ENCODE results near the gene ACOX3.

ACOX3 gene

DNA sequence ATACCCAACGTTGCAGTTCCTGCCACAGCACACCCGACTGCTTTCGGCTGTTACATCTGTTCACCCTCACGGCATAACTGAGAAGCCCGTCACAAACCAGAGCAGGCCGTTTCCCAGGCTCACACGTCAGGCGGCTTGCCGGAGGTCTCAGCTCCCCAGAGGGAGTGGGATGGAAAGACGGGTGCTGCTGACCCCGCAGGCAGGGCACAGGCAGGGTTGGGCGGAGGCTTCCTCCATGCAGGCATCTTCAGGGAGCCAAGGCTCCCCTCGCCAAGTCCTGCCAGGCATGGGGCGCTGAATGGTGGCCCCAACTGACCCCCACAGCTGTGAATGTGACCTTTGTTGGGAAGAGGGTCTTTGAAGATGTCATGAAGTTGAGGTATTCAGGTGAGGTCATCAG, 57.5 kb downstream of the ACOX3 start:
- no peak overlapping the region for H3K4me3 ChIP-seq (ENCODE audit: low read depth in 1 of 2, low read length in 2 of 2)
- peaks cover 0 to 5% of the 10 kb centered on the region in 2 donors for H3K4me1 ChIP-seq (ENCODE audit: control insufficient read depth in 1 of 2, insufficient read depth in 2 of 2, low read length in 2 of 2)
- peaks cover 18 to 21% of the 10 kb centered on the region in 2 donors for H3K36me3 ChIP-seq (ENCODE audit: control insufficient read depth in 1 of 2, insufficient read depth in 2 of 2, low read length in 2 of 2)
- no peaks in the 10 kb centered on the region for H3K27me3 ChIP-seq (ENCODE audit: control insufficient read depth in 1 of 2, insufficient read depth in 2 of 2, low read length in 2 of 2)
- no peaks in the 10 kb centered on the region for H3K9me3 ChIP-seq (ENCODE audit: control insufficient read depth in 1 of 2, low read length in 2 of 2)
- no peak overlapping the region for H3K9ac ChIP-seq (ENCODE audit: low read depth in 1 of 2, low read length in 2 of 2)
- H3K27ac ChIP-seq (ENCODE audit: low read depth, low read length), result no peak overlapping the region

- Histone ChIP-seq H3K27me3 (ENCODE audit: control insufficient read depth in 1 of 2, insufficient read depth in 2 of 2, low read length in 2 of 2) (no peaks in the 10 kb centered on the region), H3K36me3 (ENCODE audit: control insufficient read depth in 1 of 2, insufficient read depth in 2 of 2, low read length in 2 of 2) (peaks cover 16 to 18% of the 10 kb centered on the region in 2 donors), H3K27ac (ENCODE audit: low read depth, low read length) (no peak overlapping the region), H3K9me3 (ENCODE audit: control insufficient read depth in 1 of 2, low read length in 2 of 2) (no peaks in the 10 kb centered on the region), H3K4me1 (ENCODE audit: control insufficient read depth in 1 of 2, insufficient read depth in 2 of 2, low read length in 2 of 2) (peaks cover 0 to 5% of the 10 kb centered on the region in 2 donors), H3K4me3 (ENCODE audit: low read depth in 1 of 2, low read length in 2 of 2) (no peak overlapping the region), H3K9ac (ENCODE audit: low read depth in 1 of 2, low read length in 2 of 2) (no peak overlapping the region)
Observed at GRCh38 chr4:8381814-8382581, 58.5 kb downstream of the ACOX3 start.

DNA sequence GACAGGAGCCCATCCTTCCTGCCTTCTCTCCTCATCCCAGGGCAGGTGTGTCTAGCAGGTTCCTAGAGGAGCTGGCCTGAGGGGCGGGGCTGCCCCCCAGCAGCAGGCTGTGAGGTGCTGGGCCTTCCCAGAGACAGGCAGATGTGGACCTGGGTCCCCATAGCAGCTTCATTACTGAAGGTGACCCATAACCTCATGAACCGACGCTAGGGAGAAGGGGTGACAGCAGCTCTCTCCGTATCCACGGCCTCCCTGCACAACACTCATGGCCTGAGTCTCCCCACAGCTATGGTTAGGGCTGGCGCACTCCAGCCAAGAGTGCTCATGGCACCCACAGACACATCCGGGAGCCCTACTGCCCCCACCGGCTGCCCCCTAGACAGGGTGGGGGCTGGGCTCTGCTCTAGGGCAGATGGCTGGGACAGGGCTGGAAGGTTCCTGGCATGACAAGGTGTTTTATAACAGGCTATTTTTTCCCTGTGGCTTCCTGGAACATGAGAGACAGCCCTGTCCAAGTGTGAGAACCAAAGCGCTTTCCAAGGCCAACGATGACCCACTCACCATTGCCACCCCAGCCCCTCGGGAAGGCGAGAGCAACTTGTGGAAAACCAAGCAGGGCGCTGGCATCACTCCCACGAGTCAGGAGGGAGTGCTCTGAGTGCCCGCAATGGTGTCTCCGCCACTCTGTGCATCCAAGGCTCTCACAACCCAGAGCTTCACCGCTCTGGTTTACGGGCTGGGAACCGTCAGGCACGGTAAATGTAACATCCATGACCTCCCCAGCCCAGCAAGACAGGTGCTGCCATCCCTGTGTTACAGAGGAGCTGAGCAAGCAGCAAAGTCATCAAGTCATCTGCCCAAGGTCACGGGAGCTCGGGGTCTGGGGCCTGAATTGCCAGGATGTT, 59.8 kb downstream of the ACOX3 start:
- no peak overlapping the region for H3K4me3 ChIP-seq (ENCODE audit: low read depth in 1 of 2, low read length in 2 of 2)
- no peaks in the 10 kb centered on the region for H3K9me3 ChIP-seq (ENCODE audit: control insufficient read depth in 1 of 2, low read length in 2 of 2)
- H3K36me3 ChIP-seq (ENCODE audit: control insufficient read depth in 1 of 2, insufficient read depth in 2 of 2, low read length in 2 of 2), result peaks cover 12 to 18% of the 10 kb centered on the region in 2 donors
- peaks cover 0 to 5% of the 10 kb centered on the region in 2 donors for H3K4me1 ChIP-seq (ENCODE audit: control insufficient read depth in 1 of 2, insufficient read depth in 2 of 2, low read length in 2 of 2)
- no peaks in the 10 kb centered on the region for H3K27me3 ChIP-seq (ENCODE audit: control insufficient read depth in 1 of 2, insufficient read depth in 2 of 2, low read length in 2 of 2)
- no peak overlapping the region for H3K9ac ChIP-seq (ENCODE audit: low read depth in 1 of 2, low read length in 2 of 2)
- no peak overlapping the region for H3K27ac ChIP-seq (ENCODE audit: low read depth, low read length)

DNA sequence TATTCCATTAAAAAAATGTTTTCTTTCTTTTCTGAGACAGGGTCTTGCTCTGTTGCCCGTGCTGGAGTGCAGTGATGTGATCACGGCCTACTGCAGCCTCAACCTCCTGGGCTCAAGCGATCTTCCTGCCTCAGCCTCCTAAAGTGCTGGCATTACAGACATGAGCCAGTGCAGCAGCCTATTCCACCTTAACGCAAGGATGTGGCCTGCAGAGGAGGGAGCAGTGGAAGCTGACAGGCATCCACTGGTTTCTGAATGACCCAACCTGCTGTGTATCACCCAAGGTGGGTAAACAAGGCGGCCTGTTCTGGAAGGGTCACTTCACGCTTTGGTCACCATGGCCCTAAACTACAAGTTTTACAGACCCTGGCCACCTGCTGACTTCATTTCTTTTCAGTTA, 60.8 kb downstream of the ACOX3 start:
- Histone ChIP-seq H3K36me3 (ENCODE audit: control insufficient read depth in 1 of 2, insufficient read depth in 2 of 2, low read length in 2 of 2) (peaks cover 8 to 15% of the 10 kb centered on the region in 2 donors), H3K4me3 (ENCODE audit: low read depth in 1 of 2, low read length in 2 of 2) (no peak overlapping the region), H3K9ac (ENCODE audit: low read depth in 1 of 2, low read length in 2 of 2) (no peak overlapping the region), H3K27ac (ENCODE audit: low read depth, low read length) (no peak overlapping the region), H3K27me3 (ENCODE audit: control insufficient read depth in 1 of 2, insufficient read depth in 2 of 2, low read length in 2 of 2) (no peaks in the 10 kb centered on the region), H3K9me3 (ENCODE audit: control insufficient read depth in 1 of 2, low read length in 2 of 2) (no peaks in the 10 kb centered on the region), H3K4me1 (ENCODE audit: control insufficient read depth in 1 of 2, insufficient read depth in 2 of 2, low read length in 2 of 2) (peaks cover 0 to 5% of the 10 kb centered on the region in 2 donors)

DNA sequence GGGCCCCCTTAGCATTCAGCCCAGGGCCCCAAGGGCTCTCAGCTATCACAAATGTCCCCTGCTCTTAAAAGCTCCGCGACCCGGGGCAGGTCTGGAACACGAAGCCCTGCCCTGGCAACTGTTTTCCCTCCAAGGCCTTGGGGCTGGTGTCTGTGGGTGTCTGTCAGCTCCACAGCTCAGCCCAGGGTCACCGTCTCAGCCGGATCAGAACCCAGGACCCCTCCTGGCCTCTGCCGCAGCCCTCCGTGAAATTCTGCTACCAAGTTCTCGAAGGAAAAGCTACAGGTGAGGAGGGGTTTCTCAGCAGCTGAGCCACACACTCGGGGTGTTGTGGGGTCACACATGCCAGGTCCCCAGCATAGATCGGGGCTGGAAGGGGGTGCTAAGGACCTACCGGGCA, 61.2 kb downstream of the ACOX3 start:
- H3K4me3 ChIP-seq (ENCODE audit: low read depth in 1 of 2, low read length in 2 of 2), result no peak overlapping the region
- no peaks in the 10 kb centered on the region for H3K27me3 ChIP-seq (ENCODE audit: control insufficient read depth in 1 of 2, insufficient read depth in 2 of 2, low read length in 2 of 2)
- H3K36me3 ChIP-seq (ENCODE audit: control insufficient read depth in 1 of 2, insufficient read depth in 2 of 2, low read length in 2 of 2), result peaks cover 8 to 10% of the 10 kb centered on the region in 2 donors
- no peak overlapping the region for H3K9ac ChIP-seq (ENCODE audit: low read depth in 1 of 2, low read length in 2 of 2)
- H3K27ac ChIP-seq (ENCODE audit: low read depth, low read length), result no peak overlapping the region
- H3K9me3 ChIP-seq (ENCODE audit: control insufficient read depth in 1 of 2, low read length in 2 of 2), result no peaks in the 10 kb centered on the region
- H3K4me1 ChIP-seq (ENCODE audit: control insufficient read depth in 1 of 2, insufficient read depth in 2 of 2, low read length in 2 of 2), result peaks cover 0 to 5% of the 10 kb centered on the region in 2 donors

DNA sequence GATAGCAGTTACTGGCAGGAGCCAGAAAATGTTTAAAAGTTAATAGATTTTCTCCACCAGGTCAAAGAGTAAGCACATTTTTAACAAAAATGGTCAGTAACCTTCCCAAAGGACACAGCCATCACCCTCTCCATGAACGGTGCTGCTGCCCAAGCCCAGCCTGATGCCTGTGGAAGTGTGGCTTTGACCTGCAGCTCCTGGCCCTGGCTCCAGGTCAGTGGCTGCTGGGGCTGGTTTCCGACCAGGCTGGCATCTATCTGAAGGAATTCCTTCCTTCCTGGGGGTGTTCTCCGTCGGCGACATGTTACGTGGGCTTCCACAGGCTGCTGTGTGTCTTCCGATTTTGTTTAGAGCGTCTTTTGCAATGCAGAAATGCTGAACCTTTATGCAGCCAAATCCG, 61.7 kb downstream of the ACOX3 start:
- peaks cover 5 to 8% of the 10 kb centered on the region in 2 donors for H3K36me3 ChIP-seq (ENCODE audit: control insufficient read depth in 1 of 2, insufficient read depth in 2 of 2, low read length in 2 of 2)
- H3K27ac ChIP-seq (ENCODE audit: low read depth, low read length), result no peak overlapping the region
- no peaks in the 10 kb centered on the region for H3K27me3 ChIP-seq (ENCODE audit: control insufficient read depth in 1 of 2, insufficient read depth in 2 of 2, low read length in 2 of 2)

DNA sequence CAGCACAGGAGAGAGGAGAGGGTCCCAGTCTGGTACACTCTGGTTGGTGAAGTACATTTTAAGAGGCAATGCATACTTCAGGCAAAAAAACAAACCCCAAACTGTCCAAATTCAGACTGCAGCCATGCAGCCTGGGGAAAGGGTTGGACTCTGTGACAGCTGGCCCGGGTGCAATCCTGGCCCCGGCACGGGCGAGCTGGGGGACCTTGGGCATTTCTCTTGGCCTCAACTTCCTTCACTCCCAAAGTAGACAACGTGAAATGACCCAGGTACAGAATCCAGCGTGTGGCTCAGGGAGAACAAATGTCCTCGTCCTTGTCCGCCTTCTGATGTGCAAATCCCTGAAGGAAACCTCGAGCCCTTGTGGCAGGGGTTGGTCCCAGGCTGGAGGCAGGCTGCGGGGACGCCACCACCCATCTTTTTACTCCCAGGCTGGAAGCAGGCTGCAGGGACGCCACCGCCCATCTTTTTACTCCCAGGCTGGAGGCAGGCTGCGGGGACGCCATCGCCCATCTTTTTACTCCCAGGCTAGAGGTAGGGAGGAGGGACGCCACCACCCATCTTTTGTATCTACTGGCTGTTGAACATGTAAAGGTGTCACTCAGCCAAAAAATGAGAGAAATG, 62.3 kb downstream of the ACOX3 start:
- Histone ChIP-seq H3K4me3 (ENCODE audit: low read depth in 1 of 2, low read length in 2 of 2) (no peak overlapping the region), H3K9ac (ENCODE audit: low read depth in 1 of 2, low read length in 2 of 2) (no peak overlapping the region), H3K27ac (ENCODE audit: low read depth, low read length) (no peak overlapping the region), H3K9me3 (ENCODE audit: control insufficient read depth in 1 of 2, low read length in 2 of 2) (no peaks in the 10 kb centered on the region), H3K36me3 (ENCODE audit: control insufficient read depth in 1 of 2, insufficient read depth in 2 of 2, low read length in 2 of 2) (peaks cover 4 to 8% of the 10 kb centered on the region in 2 donors), H3K27me3 (ENCODE audit: control insufficient read depth in 1 of 2, insufficient read depth in 2 of 2, low read length in 2 of 2) (no peaks in the 10 kb centered on the region), H3K4me1 (ENCODE audit: control insufficient read depth in 1 of 2, insufficient read depth in 2 of 2, low read length in 2 of 2) (peaks cover 0 to 1% of the 10 kb centered on the region in 2 donors)

More for the DNA sequence above, 61.7 kb downstream of the ACOX3 start:
- Histone ChIP-seq H3K4me1 (ENCODE audit: control insufficient read depth in 1 of 2, insufficient read depth in 2 of 2, low read length in 2 of 2) (peaks cover 0 to 5% of the 10 kb centered on the region in 2 donors), H3K4me3 (ENCODE audit: low read depth in 1 of 2, low read length in 2 of 2) (no peak overlapping the region), H3K9me3 (ENCODE audit: control insufficient read depth in 1 of 2, low read length in 2 of 2) (no peaks in the 10 kb centered on the region), H3K9ac (ENCODE audit: low read depth in 1 of 2, low read length in 2 of 2) (no peak overlapping the region)

DNA sequence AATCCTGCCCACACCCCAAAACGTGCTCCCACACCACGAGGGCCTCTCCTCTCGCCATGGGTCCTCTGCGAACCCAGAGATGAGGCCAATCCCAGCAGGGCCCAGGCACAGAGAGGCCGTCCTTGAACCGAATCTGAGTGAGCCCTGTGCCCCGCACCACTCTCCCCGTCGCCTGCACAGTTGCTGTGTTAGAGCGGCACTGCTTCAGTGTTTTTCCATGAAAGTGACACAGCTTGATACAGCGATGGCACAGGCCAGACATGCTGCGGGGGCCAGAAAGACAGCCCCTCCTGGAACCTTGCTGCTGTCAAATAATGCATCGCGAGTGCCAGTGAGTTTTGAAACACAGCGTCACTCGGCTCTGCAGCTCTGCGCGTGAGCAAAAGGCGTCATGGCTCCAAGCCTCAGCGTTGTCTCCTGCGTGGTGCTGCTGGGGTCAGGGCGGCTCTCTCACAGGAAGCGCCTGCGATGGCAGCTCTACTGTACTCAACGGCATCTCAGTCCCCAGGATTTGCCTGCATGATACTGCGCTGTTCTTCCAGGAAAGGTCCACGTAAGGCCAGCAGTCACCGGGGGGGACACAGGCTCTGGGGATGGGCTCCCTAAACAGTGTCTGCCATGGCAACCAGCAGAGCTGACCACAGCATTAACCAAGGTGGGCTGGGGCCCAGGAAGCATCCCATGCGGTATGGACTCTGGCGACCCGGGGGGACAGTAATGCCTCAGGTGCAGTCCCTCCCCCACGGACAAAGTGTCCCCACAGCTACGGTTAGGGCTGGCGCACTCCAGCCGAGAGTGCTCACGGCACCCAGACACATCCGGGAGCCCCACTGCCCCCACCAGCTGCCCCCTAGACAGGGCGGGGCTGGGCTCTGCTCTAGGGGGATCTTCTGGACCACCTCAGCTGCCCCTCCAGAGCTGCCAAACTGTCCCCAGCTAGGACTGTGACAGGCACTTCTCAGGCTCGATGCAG, 63.1 kb downstream of the ACOX3 start:
- H3K27me3 ChIP-seq (ENCODE audit: control insufficient read depth in 1 of 2, insufficient read depth in 2 of 2, low read length in 2 of 2), result no peaks in the 10 kb centered on the region
- H3K36me3 ChIP-seq (ENCODE audit: control insufficient read depth in 1 of 2, insufficient read depth in 2 of 2, low read length in 2 of 2), result peaks cover 4 to 12% of the 10 kb centered on the region in 2 donors

DNA sequence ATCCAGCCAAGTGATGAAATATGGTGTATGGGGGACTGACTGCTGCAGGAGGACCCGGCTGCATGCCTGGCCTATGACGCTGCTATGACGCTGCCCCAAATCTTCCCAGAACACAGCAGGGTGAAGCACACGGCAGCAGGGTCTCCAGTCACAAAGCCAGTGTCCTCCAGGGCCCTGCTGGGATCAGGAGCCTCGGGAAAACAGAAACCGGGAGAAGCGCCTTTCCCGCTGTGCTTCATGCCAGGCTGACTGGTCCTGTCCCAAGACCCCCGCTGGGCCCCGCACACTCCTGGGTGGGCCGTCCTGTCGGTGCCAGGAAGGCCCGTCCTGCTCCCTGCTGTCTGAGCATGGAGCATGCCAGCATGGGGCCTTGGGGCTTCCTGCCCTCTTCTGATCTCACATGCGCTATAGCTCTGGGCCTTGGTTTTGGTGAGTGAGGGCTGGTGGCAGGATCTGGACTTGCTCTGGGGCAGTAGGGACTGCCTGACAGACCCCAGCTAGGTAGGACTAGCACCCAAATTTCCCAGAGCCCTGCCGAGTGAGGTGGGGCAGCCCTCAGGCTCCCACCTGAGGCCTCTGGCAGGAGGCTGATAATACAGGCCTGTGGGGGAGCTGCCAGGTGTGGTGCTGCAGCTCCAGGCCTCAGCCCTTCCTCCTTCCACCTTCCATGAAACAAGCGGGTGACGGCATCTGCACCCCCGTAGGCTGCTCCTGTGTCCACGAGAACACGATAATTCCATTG, 64.0 kb downstream of the ACOX3 start:
- no peaks in the 10 kb centered on the region for H3K27me3 ChIP-seq (ENCODE audit: control insufficient read depth in 1 of 2, insufficient read depth in 2 of 2, low read length in 2 of 2)
- peaks cover 4 to 13% of the 10 kb centered on the region in 2 donors for H3K36me3 ChIP-seq (ENCODE audit: control insufficient read depth in 1 of 2, insufficient read depth in 2 of 2, low read length in 2 of 2)
- H3K9me3 ChIP-seq (ENCODE audit: control insufficient read depth in 1 of 2, low read length in 2 of 2), result no peaks in the 10 kb centered on the region
- H3K4me1 ChIP-seq (ENCODE audit: control insufficient read depth in 1 of 2, insufficient read depth in 2 of 2, low read length in 2 of 2), result no peaks in the 10 kb centered on the region
- no peak overlapping the region for H3K27ac ChIP-seq (ENCODE audit: low read depth, low read length)
- no peak overlapping the region for H3K9ac ChIP-seq (ENCODE audit: low read depth in 1 of 2, low read length in 2 of 2)
- H3K4me3 ChIP-seq (ENCODE audit: low read depth in 1 of 2, low read length in 2 of 2), result no peak overlapping the region

More for the DNA sequence above, 63.1 kb downstream of the ACOX3 start:
- Histone ChIP-seq H3K4me3 (ENCODE audit: low read depth in 1 of 2, low read length in 2 of 2) (no peak overlapping the region), H3K9me3 (ENCODE audit: control insufficient read depth in 1 of 2, low read length in 2 of 2) (no peaks in the 10 kb centered on the region), H3K4me1 (ENCODE audit: control insufficient read depth in 1 of 2, insufficient read depth in 2 of 2, low read length in 2 of 2) (no peaks in the 10 kb centered on the region), H3K9ac (ENCODE audit: low read depth in 1 of 2, low read length in 2 of 2) (no peak overlapping the region), H3K27ac (ENCODE audit: low read depth, low read length) (no peak overlapping the region)

Data from duodenal mucosa (tissue), 2 donors.